BJ (cell line): ENCODE measurements around the gene ERVW-1. TPM values are rescaled to one million over a fixed set of nuclear protein-coding genes. Genes with fewer than 3 reads are reported as not detected.
"Not testable (repeated sequence)": the region's sequence is repeated elsewhere in the genome, so short reads cannot be mapped to it uniquely, and the experiment has no call there.

Source experiments
- CTCF ChIA-PET: fragments of 350-600 bp; formaldehyde crosslinking; extraction: SDS; loops from one replicate; lab custom pipeline; 2021; ENCODE audit warnings: antibody characterized with exemption, inconsistent platforms; lab: Yijun Ruan, JAX
- POLR2A ChIA-PET: fragments of 300-600 bp; sonication (Branson Sonifier 250); formaldehyde crosslinking; extraction: SDS; loops from one replicate; lab custom pipeline; 2021; ENCODE audit warnings: antibody characterized with exemption; lab: Charles Lee
- DNase-seq: peaks from one replicate; pipeline ENCODE4 v3.0.0-alpha.2; 2011; ENCODE audit warnings: low read depth
- H3K27me3 ChIP-seq: 2 replicates; pipeline ENCODE4 v1.6.0; 2011; ENCODE audit warnings: low read length; ENCODE audit not compliant: control insufficient read depth, insufficient read depth
- H3K36me3 ChIP-seq: 2 replicates; pipeline ENCODE4 v1.5.1; 2011; ENCODE audit warnings: low read length; ENCODE audit not compliant: control insufficient read depth, insufficient read depth
- H3K4me3 ChIP-seq: 2 replicates; pipeline ENCODE4 v1.5.1; 2011; ENCODE audit warnings: low read depth, mild to moderate bottlenecking, control low read depth, low read length
- polyA plus RNA-seq: library from polyadenylated mRNA; depleted of rRNA; stranded (reverse); fragments of >200 nt; gene quantifications from 2 replicates; pipeline ENCODE4 v1.2.3, GENCODE V29; 2011
- TF ChIP-seq, protein P1 (sequence below): IDR thresholded peaks from 2 replicates; pipeline ENCODE4 v1.5.1; 2011; ENCODE audit warnings: low read depth, mild to moderate bottlenecking, control low read depth, inconsistent platforms, low read length, moderate library complexity; ENCODE audit not compliant: insufficient read depth

Gene ERVW-1
- polyA plus RNA-seq, 1 experiment, result not detected

GRCh38 chr7:92478711-92479110 lies 965 bp upstream of the ERVW-1 start:
- H3K4me3 ChIP-seq, result no peak overlapping the region

GRCh38 chr7:92478095-92478494 lies 349 bp upstream of the ERVW-1 start:
- DNase-seq, result no peak
- H3K4me3 ChIP-seq, result no peak overlapping the region
- no peaks in the 10 kb centered on the region for H3K36me3 ChIP-seq
- TF ChIP-seq, protein P1, sequence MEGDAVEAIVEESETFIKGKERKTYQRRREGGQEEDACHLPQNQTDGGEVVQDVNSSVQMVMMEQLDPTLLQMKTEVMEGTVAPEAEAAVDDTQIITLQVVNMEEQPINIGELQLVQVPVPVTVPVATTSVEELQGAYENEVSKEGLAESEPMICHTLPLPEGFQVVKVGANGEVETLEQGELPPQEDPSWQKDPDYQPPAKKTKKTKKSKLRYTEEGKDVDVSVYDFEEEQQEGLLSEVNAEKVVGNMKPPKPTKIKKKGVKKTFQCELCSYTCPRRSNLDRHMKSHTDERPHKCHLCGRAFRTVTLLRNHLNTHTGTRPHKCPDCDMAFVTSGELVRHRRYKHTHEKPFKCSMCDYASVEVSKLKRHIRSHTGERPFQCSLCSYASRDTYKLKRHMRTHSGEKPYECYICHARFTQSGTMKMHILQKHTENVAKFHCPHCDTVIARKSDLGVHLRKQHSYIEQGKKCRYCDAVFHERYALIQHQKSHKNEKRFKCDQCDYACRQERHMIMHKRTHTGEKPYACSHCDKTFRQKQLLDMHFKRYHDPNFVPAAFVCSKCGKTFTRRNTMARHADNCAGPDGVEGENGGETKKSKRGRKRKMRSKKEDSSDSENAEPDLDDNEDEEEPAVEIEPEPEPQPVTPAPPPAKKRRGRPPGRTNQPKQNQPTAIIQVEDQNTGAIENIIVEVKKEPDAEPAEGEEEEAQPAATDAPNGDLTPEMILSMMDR, result no peak
- ChIA-PET POLR2A (no interaction called here), CTCF (no interaction called here)
- no peaks in the 10 kb centered on the region for H3K27me3 ChIP-seq

More at GRCh38 chr7:92478711-92479110, 965 bp upstream of the ERVW-1 start:
- Histone ChIP-seq H3K36me3 (no peaks in the 10 kb centered on the region), H3K27me3 (no peaks in the 10 kb centered on the region)
- ChIA-PET CTCF (no interaction called here), POLR2A (no interaction called here)
- TF ChIP-seq, protein P1, result no peak
- DNase-seq, result no peak

- DNase-seq, H3K27me3 ChIP-seq, H3K4me3 ChIP-seq, H3K36me3 ChIP-seq, POLR2A ChIA-PET: not testable (repeated sequence)
- CTCF ChIA-PET, result interaction anchor here (1.0 kb wide), 1 partner anchor 646 kb away, joined by 3 read pairs; no protein-coding TSS in a partner anchor
Observed at GRCh38 chr7:92475851-92476590, 1.7 kb downstream of the ERVW-1 start.

DNA sequence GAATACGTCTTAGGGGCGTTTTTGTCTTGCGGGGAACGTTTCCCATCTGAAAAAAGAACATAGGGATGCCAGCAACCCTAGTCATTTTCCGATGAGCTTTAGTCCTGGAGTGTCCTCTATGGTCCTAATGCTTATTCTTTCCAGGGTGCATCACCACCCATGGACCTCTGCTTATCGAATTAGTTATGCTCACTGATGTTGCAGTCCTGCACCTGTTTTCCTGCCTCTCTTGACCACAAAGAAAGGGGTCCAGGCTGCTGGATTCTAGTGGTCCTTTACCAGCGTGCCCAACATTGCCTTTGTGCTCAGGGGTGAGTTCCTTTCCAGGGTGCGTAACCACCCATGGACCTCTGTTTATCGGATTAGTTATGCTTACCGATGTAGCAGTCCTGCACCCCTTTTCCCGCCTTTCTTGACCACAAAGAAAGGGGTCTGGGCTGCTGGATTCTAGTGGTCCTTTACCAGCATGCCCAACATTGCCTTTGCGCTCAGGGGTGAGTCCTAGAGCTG lies 2.4 kb downstream of the ERVW-1 start:
- H3K27me3 ChIP-seq, H3K4me3 ChIP-seq, H3K36me3 ChIP-seq, CTCF ChIA-PET, POLR2A ChIA-PET, DNase-seq: not testable (repeated sequence)

GRCh38 chr7:92473989-92474388 lies 3.8 kb downstream of the ERVW-1 start:
- H3K36me3 ChIP-seq, H3K4me3 ChIP-seq, H3K27me3 ChIP-seq, CTCF ChIA-PET, DNase-seq, POLR2A ChIA-PET: not testable (repeated sequence)

- DNase-seq, H3K27me3 ChIP-seq, H3K36me3 ChIP-seq, CTCF ChIA-PET, POLR2A ChIA-PET, H3K4me3 ChIP-seq: not testable (repeated sequence)
Observed at GRCh38 chr7:92468589-92468988, 9.2 kb downstream of the ERVW-1 start.

GRCh38 chr7:92466682-92467081 lies 11.1 kb downstream of the ERVW-1 start:
- ChIA-PET CTCF (interaction anchor here (1.0 to 1.2 kb wide), 2 partner anchors 10 to 19 kb away, joined by 3 to 4 read pairs; partner anchors contain the start of gene GATAD1), POLR2A (no interaction called here)
- no peaks in the 10 kb centered on the region for H3K36me3 ChIP-seq
- H3K27me3 ChIP-seq, result no peaks in the 10 kb centered on the region
- H3K4me3 ChIP-seq, result no peak overlapping the region
- DNase-seq, result no peak
- TF ChIP-seq, protein P1, result no peak
